Stomach (tissue), 19 donors: Measurements from ENCODE around the gene MYH14. TPM values are rescaled to one million over a fixed set of nuclear protein-coding genes. Genes with fewer than 3 reads are reported as not detected.

Source experiments
- DNase-seq, 2 donors: peaks; one replicate each; pipeline versions ENCODE4 v3.0.0 to v3.0.0-alpha.2; 2013 to 2019
- H3K27ac ChIP-seq, 5 donors: fragments of 200-600 bp in 4 of 5; sonication (generic) in 4 of 5; one replicate each; pipeline ENCODE4 v1.5.1; 2013 to 2019; ENCODE audit warnings: mild to moderate bottlenecking in 1 of 5, moderate library complexity in 1 of 5
- H3K27me3 ChIP-seq, 3 donors: fragments of 200-600 bp; sonication (generic); one replicate each; pipeline ENCODE4 v1.5.1; 2017 to 2019; ENCODE audit warnings: mixed run types in 1 of 3
- H3K36me3 ChIP-seq, 4 donors: fragments of 200-600 bp; sonication (generic); 1 replicate in 3 of 4; 2 replicates in 1 of 4; pipeline ENCODE4 v1.5.1; 2016 to 2019
- H3K4me1 ChIP-seq, 4 donors: fragments of 200-600 bp; sonication (generic); one replicate each; pipeline ENCODE4 v1.5.1; 2016 to 2019
- H3K4me3 ChIP-seq, 4 donors: fragments of 200-600 bp; sonication (generic) in 3 of 4; one replicate each; pipeline ENCODE4 v1.5.1; 2016 to 2019; ENCODE audit warnings: mild to moderate bottlenecking in 1 of 4
- H3K9me3 ChIP-seq, 4 donors: fragments of 200-600 bp; sonication (generic); one replicate each; pipeline ENCODE4 v1.5.1; 2016 to 2019
- EP300 ChIP-seq: sonication (generic); formaldehyde crosslinking; IDR thresholded peaks from one replicate; pipeline ENCODE4 v1.6.1; 2017; ENCODE audit warnings: antibody characterized with exemption
- POLR2A ChIP-seq, 4 donors: fragments of 450-650 bp; IDR thresholded peaks; one replicate each; pipeline ENCODE4 v1.6.1; 2016; ENCODE audit warnings: antibody characterized with exemption in 4 of 4, control low read depth in 2 of 4, mild to moderate bottlenecking in 1 of 4, moderate library complexity in 1 of 4
- POLR2AphosphoS5 ChIP-seq, 3 donors: sonication (generic); formaldehyde crosslinking; IDR thresholded peaks; one replicate each; pipeline ENCODE4 v1.6.1; 2016; ENCODE audit warnings: antibody characterized with exemption in 3 of 3
- WGBS, 5 donors: extraction: QIAGEN DNeasy Blood & Tissue Kit in 3 of 5; methylation state at CpG; one replicate each; pipeline versions ENCODE4 v1.1.5 to v1.1.7; 2013 to 2018; 5-methylcytosine and 5-hydroxymethylcytosine counted together
- intact Hi-C: fragments of 100-400 bp; cut with DNase I; formaldehyde crosslinking; loops from one replicate; pipeline ENCODE4 v1.15.1; 2023; ENCODE audit warnings: low total_unique reads
- long read RNA-seq, 10 donors: transcript quantifications; one replicate each; lab custom pipeline, GENCODE V29; 2026
- polyA plus RNA-seq, 3 donors: library from polyadenylated mRNA; stranded (reverse); fragments of 200-250 nt; gene quantifications; one replicate each; pipeline ENCODE4 v1.2.3, GENCODE V29; 2013
- total RNA-seq, 5 donors: library from RNA; depleted of rRNA; stranded (reverse); fragments of >200 nt; gene quantifications; one replicate each; pipeline versions ENCODE4 v1.1.0 to v1.2.3, GENCODE V29; 2014 to 2016
- TF ChIP-seq, protein P1 (sequence below), 7 experiments: fragments of 450-650 bp in 4 of 7; fragments of 200-600 bp in 3 of 7; sonication (generic) in 3 of 7; IDR thresholded peaks; one replicate each; pipeline ENCODE4 v1.5.1; 2016 to 2019; ENCODE audit warnings: antibody characterized with exemption in 7 of 7, control low read depth in 2 of 7, mild to moderate bottlenecking in 1 of 7
- donor health status: healthy with polysubstance abuse.
- donor health status: Bipolar disorder and iron deficiency.
- donor health status: healthy.

Gene MYH14
- total RNA-seq, result 100 to 1,000 TPM in 1 of 5 donors, 10 to 100 TPM in 4; 21.6 to 392 (median 62.5) TPM
- polyA plus RNA-seq, result 10 to 100 TPM; 23.7 to 54.2 (median 27.9) TPM
- long read RNA-seq, donor 1, transcript MYH14-207 (1 exons, 2,225 nt), result major isoform, 14 of 14 reads
- long read RNA-seq, donor 1, partial matches to known transcripts, result 0 of 14 reads
- long read RNA-seq, donor 1, other reads (novel, unspliced or antisense), result 0 of 14 reads
- long read RNA-seq, donor 2, transcript MYH14-207 (1 exons, 2,225 nt), result major isoform, 5 of 7 reads
- long read RNA-seq, donor 2, partial matches to known transcripts, result 0 of 7 reads
- long read RNA-seq, donor 2, other reads (novel, unspliced or antisense), result 0 of 7 reads
- long read RNA-seq, donor 3, partial matches to known transcripts, result 0 of 4 reads
- long read RNA-seq, donor 3, other reads (novel, unspliced or antisense), result 0 of 4 reads
- long read RNA-seq, donor 4, partial matches to known transcripts, result 0 of 1 reads
- long read RNA-seq, donor 4, other reads (novel, unspliced or antisense), result 0 of 1 reads
- long read RNA-seq, donor 5, partial matches to known transcripts, result 0 of 1 reads
- long read RNA-seq, donor 5, other reads (novel, unspliced or antisense), result 0 of 1 reads
- long read RNA-seq, donor 6, full-length matches to known transcripts, result 12 of 12 reads
- long read RNA-seq, donor 6, partial matches to known transcripts, result 0 of 12 reads
- long read RNA-seq, donor 6, other reads (novel, unspliced or antisense), result 0 of 12 reads
- long read RNA-seq, donor 7, transcript MYH14-207 (1 exons, 2,225 nt), result major isoform, 14 of 15 reads
- long read RNA-seq, donor 7, partial matches to known transcripts, result 0 of 15 reads
- long read RNA-seq, donor 7, other reads (novel, unspliced or antisense), result 0 of 15 reads
- long read RNA-seq, donor 8, full-length matches to known transcripts, result 7 of 7 reads
- long read RNA-seq, donor 8, partial matches to known transcripts, result 0 of 7 reads
- long read RNA-seq, donor 8, other reads (novel, unspliced or antisense), result 0 of 7 reads
- long read RNA-seq, donor 9, transcript MYH14-207 (1 exons, 2,225 nt), result major isoform, 10 of 11 reads
- long read RNA-seq, donor 9, partial matches to known transcripts, result 0 of 11 reads
- long read RNA-seq, donor 9, other reads (novel, unspliced or antisense), result 0 of 11 reads
- long read RNA-seq, donor 10, partial matches to known transcripts, result 0 of 4 reads
- long read RNA-seq, donor 10, other reads (novel, unspliced or antisense), result 0 of 4 reads

DNA sequence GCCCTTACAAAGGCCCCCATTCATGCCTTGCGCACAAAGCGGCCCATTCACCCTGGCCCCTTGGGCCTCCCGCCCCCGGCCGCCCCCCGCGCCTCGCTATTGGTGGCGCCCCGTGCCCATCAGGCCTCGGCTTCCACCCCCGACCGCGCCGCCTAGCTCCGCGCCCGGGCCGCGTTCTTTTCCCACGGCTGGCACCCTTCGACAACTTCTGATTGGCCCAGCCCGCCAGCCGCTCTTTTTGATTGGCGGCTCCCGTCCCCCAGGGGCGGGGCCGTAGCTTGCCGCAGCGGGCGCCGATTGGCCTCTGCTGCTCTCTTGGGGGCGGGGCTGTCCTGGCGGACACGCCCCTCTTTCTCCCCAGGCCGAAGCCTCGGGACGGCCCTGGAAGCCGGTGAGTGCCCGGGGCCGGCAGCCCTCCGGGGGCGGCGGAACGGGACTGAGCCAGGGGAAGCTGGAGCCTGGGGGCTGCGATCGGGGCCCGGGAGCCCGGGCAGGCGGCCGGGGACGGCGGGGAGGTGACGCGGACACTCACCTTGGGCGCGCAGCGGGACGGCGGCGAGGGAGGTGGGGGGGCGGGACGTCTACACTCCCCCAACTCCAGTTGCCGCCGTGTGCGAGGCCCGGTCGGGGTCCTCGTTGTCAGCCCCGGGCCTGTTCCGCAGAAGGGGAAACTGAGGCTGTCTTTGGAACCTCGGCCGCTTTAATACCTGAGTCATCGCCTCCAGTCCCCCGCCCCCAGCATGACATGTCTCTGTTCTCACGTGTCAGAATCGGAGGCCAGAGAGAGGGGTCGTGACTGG is at the start of gene MYH14:
TSS of gene MYH14 (plus strand) at position 342 of the 800 bp plus-strand sequence. CDS start 6,744 bp downstream, outside the sequence.
- intact Hi-C loops, result no loop called here
- Histone ChIP-seq H3K36me3 (no peaks in the 10 kb centered on the region), H3K4me1 (peaks cover 9 to 45% (median 39%) of the 10 kb centered on the region in 4 donors), H3K9me3 (no peaks in the 10 kb centered on the region), H3K27me3 (peaks cover 0 to 77% (median 41%) of the 10 kb centered on the region in 3 donors), H3K27ac (peak within 1 kb of the TSS; percentile 87 to 91 (median 88)), H3K4me3 (peak within 1 kb of the TSS; percentile 55 to 64 (median 58))
- DNase-seq, result peak; percentile 96 to 97
- TF ChIP-seq EP300 (no peak), POLR2AphosphoS5 (IDR thresholded peaks at IDR 0.05) (peak in 2 of 3 donors; percentile 51 to 58)
- TF ChIP-seq, protein P1, sequence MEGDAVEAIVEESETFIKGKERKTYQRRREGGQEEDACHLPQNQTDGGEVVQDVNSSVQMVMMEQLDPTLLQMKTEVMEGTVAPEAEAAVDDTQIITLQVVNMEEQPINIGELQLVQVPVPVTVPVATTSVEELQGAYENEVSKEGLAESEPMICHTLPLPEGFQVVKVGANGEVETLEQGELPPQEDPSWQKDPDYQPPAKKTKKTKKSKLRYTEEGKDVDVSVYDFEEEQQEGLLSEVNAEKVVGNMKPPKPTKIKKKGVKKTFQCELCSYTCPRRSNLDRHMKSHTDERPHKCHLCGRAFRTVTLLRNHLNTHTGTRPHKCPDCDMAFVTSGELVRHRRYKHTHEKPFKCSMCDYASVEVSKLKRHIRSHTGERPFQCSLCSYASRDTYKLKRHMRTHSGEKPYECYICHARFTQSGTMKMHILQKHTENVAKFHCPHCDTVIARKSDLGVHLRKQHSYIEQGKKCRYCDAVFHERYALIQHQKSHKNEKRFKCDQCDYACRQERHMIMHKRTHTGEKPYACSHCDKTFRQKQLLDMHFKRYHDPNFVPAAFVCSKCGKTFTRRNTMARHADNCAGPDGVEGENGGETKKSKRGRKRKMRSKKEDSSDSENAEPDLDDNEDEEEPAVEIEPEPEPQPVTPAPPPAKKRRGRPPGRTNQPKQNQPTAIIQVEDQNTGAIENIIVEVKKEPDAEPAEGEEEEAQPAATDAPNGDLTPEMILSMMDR (IDR thresholded peaks at IDR 0.05), result no peak
- WGBS, 5 donors, result 3 to 10% (median 4%) methylated on average over 8 to 78 of the region's 78 CpGs

DNA sequence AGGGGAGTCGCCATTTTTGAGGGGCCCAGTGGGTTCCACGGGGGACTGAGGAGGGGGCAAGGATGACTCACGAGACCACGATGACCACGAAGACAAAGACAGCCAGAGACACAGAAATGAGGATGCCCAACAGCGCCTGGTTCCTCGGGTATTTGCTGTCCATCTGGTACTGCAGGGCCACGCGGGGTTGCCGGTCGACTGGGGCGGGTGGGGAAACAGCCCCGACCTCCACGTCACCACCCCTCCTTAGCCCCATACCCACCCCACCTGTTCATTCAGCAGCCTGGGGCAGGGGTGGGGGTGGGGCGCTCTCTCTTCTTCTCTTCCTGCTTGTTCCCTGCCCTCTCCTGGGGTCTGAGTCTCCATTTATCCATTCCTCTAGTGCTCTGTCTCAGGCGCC is 48.9 kb upstream of the MYH14 start:
- intact Hi-C loops, result no loop called here
- Histone ChIP-seq H3K36me3 (no peaks in the 10 kb centered on the region), H3K4me3 (no peak overlapping the region), H3K27ac (no peak overlapping the region), H3K9me3 (peaks cover 0 to 17% (median 13%) of the 10 kb centered on the region in 4 donors), H3K4me1 (no peaks in the 10 kb centered on the region), H3K27me3 (peaks cover 0 to 42% (median 3%) of the 10 kb centered on the region in 3 donors)
- TF ChIP-seq, protein P1 (IDR thresholded peaks at IDR 0.05), result no peak
- TF ChIP-seq EP300 (no peak), POLR2A (IDR thresholded peaks at IDR 0.05) (no peak), POLR2AphosphoS5 (IDR thresholded peaks at IDR 0.05) (no peak)
- 74 to 78% (median 75%) methylated on average over 14 to 16 of the region's 16 CpGs for WGBS, 5 donors
- DNase-seq, result no peak

DNA sequence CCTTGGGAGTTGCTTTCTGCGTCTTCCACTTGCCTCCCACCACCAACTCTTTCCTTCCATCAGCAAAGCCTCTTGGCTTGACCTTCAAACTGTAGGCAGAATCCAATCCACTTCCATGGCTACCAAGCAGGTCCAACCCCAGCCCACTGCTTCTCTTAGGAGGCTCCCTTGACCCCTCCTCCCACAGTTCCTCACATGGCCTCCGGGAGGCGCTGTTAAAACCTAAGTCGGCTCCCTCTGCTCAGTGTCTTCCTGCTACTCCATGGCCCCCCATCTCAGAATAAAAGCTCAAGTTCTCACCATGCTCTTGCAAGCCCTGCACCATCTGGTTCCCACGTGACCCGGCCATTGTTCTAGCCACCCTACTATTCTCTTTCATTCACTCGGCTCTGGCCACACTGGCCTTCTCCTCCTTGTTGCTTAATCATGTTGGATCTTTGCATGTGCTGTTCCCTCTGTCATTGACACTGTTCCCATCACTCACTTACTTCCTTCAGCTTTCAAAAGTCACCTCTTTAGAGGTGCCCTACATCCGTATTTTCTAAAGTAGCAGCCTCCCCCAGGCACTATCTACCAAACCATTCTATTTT is 47.8 kb upstream of the MYH14 start:
- intact Hi-C loops, result no loop called here
- Histone ChIP-seq H3K36me3 (no peaks in the 10 kb centered on the region), H3K4me3 (no peak overlapping the region), H3K27me3 (peaks cover 0 to 33% (median 3%) of the 10 kb centered on the region in 3 donors), H3K4me1 (no peaks in the 10 kb centered on the region), H3K27ac (no peak overlapping the region), H3K9me3 (peaks cover 0 to 18% (median 13%) of the 10 kb centered on the region in 4 donors)
- WGBS, 5 donors, result 75 to 88% (median 78%) methylated on average over 8 of the region's 8 CpGs
- no peak for DNase-seq
- no peak for TF ChIP-seq POLR2A (IDR thresholded peaks at IDR 0.05)
- TF ChIP-seq, protein P1 (IDR thresholded peaks at IDR 0.05), result no peak
- no peak for TF ChIP-seq EP300
- TF ChIP-seq POLR2AphosphoS5 (IDR thresholded peaks at IDR 0.05), result no peak
